GM10266 (cell line): Measurements from ENCODE around the gene SLC2A4RG.

Experiments
- DNase-seq: peaks from one replicate; pipeline ENCODE4 v3.0.0; 2012; ENCODE audit errors: extremely low spot score
- TF ChIP-seq, protein P1 (sequence below): IDR thresholded peaks from 2 replicates; pipeline ENCODE4 v1.5.1; 2012; ENCODE audit warnings: mild to moderate bottlenecking, low read depth; ENCODE audit not compliant: control insufficient read depth, insufficient read depth; ENCODE audit errors: missing control alignments

Gene SLC2A4RG

DNA sequence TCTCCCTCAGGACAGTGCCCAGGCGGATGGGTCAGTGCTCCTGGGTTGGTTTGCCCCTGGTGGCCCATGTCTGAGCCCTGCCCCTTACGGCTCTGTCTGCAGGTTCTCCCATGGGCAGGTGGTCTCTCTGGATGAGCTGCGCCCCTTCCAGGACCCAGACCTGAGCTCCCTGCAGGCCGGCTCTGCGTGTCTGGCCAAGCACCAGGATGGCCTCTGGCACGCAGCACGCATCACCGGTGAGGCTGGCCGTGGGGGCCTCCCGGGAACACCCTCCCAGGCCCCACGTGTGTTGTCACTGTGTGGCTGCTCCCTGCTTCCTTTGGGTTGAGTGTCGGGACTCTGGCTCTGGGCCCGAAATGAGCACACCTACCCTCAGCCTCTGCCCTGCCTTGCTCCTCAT, 6.5 kb upstream of the SLC2A4RG start:
- TF ChIP-seq, protein P1, sequence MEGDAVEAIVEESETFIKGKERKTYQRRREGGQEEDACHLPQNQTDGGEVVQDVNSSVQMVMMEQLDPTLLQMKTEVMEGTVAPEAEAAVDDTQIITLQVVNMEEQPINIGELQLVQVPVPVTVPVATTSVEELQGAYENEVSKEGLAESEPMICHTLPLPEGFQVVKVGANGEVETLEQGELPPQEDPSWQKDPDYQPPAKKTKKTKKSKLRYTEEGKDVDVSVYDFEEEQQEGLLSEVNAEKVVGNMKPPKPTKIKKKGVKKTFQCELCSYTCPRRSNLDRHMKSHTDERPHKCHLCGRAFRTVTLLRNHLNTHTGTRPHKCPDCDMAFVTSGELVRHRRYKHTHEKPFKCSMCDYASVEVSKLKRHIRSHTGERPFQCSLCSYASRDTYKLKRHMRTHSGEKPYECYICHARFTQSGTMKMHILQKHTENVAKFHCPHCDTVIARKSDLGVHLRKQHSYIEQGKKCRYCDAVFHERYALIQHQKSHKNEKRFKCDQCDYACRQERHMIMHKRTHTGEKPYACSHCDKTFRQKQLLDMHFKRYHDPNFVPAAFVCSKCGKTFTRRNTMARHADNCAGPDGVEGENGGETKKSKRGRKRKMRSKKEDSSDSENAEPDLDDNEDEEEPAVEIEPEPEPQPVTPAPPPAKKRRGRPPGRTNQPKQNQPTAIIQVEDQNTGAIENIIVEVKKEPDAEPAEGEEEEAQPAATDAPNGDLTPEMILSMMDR: no peak
- DNase-seq: no peak

DNA sequence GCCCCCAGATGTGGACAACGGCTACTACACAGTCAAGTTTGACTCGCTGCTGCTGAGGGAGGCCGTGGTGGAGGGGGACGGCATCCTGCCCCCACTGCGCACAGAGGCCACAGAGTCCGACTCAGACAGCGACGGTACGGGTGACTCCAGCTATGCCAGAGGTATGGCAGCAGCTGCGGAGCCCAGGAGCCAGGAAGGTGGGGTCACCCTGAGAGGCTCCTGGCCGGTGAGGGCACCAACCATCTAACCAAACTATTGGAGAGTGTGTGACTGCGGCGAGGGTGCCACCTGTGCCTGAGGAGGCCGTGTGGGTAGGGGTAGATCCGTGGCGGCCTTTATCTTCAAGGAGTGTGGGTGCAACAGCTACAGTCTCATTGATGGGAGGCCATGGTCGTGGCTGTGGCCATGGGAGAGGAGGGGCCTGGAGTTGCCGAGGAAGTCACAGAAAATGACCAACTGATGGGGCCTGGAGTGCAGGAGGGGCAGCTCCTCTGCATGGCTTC, 5.9 kb upstream of the SLC2A4RG start:
- no peak for DNase-seq
- TF ChIP-seq, protein P1: no peak

DNA sequence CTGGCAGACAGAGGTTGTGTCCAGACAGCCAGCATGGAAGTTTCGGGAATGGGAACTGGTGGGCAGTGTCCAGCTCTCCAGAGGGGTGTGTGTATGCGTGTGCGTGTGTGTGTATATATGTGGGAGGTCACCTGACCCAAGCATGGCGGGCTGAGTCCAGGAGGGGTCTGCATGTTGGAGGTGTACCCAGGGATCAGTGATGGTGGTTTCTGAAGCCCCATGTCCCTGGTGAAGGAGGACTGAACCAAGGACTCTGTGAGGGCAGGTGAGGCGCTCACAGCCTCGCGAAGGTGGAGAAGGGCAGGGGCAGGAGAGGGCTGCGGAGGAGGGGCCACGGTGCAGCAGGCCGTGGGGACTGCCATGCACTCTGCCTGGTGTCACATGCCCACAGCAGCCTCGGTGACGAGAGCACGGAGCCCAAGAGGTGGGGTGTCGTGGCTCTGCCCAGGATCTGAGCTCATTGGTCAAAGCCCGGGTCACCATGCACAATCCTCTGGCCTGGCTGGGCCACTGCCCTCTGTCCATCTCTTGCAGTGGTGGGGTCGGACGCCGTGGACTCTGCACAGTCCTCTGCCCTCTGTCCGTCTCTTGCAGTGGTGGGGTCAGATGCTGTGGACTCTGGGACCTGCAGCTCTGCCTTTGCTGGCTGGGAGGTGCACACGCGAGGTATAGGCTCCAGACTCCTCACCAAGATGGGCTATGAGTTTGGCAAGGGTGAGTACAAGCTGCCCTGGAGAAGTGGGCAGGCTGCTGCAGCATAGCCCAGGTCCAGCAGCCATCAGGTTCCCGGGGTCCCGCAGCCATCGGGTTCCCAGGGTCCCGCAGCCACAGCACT, 5.2 kb upstream of the SLC2A4RG start:
- no peak for DNase-seq
- TF ChIP-seq, protein P1: no peak

DNA sequence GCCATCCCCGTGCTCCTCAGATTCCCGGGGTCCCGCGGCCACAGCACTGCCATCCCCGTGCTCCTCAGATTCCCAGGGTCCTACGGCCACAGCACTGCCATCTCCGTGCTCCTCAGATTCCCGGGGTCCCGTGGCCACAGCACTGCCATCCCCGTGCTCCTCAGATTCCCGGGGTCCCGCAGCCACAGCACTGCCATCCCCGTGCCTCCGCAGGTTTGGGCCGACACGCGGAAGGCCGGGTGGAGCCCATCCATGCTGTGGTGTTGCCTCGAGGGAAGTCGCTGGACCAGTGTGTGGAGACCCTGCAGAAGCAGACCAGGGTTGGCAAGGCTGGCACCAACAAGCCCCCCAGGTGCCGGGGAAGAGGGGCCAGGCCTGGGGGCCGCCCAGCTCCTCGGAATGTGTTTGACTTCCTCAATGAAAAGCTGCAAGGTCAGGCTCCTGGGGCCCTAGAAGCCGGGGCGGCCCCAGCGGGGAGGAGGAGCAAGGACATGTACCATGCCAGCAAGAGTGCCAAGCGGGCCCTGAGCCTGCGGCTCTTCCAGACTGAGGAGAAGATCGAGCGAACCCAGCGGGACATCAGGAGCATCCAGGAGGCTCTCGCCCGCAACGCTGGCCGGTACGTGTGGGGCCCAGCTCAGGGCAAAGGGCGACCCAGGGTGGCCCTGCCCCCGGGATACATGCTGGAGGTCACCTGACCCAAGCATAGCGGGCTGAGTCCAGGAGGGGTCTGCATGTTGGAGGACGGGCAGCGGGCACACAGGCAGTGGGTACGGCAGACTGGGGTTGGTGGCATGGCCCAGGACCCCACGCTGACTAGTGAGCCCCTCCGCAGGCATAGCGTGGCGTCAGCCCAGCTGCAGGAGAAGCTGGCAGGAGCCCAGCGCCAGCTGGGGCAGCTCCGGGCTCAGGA, 4.4 kb upstream of the SLC2A4RG start:
- DNase-seq: no peak
- TF ChIP-seq, protein P1: no peak

DNA sequence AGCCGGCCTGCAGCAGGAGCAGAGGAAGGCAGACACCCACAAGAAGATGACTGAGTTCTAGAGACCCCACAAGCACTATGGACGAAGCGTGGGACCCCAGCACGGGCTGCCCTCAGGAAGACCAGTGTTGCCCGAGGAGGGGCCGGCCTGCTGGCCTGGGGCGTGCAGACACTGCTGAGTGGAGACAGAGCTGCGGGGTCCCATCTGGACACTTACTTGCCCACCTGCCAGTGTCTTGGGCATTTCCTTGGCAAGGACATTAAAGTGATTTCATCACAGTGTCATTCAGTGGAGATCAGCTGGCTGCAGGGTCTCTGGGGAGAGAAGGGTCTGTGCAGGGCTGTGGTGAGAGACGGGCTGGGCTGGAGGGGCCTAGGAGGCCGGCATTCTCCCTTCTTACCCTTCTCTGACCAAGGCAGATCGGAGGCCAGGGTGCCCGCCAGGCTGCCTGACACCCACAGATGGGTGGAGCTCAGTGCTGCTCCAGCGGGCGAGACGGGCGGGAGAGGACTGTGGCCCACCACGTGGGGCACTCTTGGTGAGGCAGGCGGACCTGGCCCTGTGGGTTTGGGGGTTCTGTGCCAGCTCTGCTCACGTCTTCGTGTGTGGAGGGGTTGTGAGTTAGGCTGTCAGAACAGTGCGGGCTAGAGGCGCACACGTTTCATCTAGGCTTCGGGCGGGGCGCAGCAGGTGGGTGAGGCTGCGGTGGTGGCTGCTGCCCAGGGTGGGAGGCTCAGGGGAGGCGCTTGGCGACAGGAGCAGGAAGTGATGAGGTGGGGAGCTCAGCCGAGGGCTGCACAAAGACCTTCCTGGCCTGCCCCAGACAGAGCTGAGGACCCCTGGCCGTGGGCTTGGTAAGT, 3.5 kb upstream of the SLC2A4RG start, which contains the start of gene LIME1:
TSS of gene LIME1 (plus strand) at position 806 of the 860 bp plus-strand sequence. CDS start 886 bp downstream, outside the sequence.
- TF ChIP-seq, protein P1: no peak
- peak; percentile 69 for DNase-seq

DNA sequence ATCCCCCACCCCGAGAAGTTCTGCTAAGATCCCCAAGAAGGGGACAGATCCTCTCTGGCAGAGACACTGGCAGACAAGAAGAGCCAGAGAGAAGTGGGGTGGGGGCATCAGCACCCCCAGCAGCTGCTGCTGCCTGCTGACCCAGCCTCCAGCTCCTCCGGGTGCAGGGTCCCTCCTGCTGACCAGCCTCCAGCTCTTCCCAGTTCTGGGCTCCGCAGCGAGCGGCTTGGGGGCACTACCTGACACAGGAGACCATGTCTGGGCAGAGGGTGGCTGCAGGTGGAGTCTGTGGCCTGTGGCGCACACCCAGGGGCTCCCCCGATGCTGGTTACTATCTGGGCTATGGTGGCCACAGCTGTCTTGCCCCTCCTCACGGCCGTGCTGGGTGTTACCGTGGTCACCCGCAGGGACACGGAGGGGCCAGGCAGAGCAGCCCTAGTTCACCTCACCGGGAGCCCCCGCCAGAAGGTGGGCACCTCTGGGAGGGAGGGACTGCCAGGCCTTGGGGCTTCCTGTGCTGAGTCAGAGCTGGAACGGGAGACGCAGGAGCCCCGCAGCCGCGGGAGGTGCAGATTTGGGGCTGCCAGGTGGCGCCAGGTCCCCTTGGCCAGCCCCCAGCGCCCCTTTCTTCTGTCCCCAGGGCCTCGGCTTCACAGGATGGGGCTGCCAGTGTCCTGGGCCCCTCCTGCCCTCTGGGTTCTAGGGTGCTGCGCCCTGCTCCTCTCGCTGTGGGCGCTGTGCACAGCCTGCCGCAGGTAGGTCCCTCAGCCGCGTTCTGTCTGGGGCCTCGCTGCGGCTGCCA, 2.5 kb upstream of the SLC2A4RG start:
- DNase-seq: peak; percentile 59

More for the DNA sequence above, 2.5 kb upstream of the SLC2A4RG start:
- TF ChIP-seq, protein P1: no peak
